GM19395 (cell line): ENCODE data around the gene COL4A4.

Source experiments
- ATAC-seq: cut with Tn5 transposase; IDR thresholded peaks from one replicate; pipeline ENCODE4 v1.9.1; 2021; ENCODE audit warnings: mild to moderate bottlenecking, moderate library complexity; ENCODE audit not compliant: unreplicated experiment

The COL4A4 gene

DNA sequence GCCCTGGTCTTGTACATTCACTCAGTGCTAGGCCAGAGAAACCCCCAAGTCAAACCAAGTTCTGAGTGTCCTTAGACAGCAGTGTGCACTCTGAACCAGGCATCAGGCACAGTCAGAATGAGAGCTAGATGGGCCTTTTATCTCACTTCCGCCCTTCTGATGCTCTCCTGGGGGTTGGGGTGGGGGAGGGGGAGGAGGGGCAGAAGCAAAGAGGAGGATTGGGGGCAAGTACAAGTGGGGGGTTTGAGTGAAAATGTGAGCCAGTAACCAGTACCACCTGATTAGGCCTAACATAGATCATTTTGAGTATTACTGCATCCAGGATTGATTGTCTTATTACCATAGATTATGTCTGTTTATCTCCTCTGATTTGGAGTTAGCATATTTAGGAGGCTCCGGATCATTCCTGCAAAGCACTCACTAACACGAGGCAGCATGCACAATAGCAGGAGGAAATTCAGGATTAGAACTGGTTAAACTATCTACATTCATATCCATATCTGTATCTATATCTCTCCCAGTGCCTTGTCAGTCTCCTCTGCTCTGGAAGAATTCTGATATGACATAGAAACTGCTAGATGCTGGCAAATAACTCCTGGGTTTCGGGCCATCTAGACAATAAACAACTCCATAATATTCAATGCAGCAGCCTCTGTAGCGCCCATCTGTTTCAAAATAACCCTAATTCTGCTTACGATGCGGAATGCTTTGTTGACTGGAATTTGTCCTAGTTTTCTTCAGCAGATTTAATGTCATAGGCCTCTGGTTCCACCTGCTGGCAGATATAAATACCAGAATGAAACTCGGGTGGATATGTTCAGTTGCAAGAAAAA, 179.0 kb downstream of the COL4A4 start:
- ATAC-seq: peak; percentile 98

DNA sequence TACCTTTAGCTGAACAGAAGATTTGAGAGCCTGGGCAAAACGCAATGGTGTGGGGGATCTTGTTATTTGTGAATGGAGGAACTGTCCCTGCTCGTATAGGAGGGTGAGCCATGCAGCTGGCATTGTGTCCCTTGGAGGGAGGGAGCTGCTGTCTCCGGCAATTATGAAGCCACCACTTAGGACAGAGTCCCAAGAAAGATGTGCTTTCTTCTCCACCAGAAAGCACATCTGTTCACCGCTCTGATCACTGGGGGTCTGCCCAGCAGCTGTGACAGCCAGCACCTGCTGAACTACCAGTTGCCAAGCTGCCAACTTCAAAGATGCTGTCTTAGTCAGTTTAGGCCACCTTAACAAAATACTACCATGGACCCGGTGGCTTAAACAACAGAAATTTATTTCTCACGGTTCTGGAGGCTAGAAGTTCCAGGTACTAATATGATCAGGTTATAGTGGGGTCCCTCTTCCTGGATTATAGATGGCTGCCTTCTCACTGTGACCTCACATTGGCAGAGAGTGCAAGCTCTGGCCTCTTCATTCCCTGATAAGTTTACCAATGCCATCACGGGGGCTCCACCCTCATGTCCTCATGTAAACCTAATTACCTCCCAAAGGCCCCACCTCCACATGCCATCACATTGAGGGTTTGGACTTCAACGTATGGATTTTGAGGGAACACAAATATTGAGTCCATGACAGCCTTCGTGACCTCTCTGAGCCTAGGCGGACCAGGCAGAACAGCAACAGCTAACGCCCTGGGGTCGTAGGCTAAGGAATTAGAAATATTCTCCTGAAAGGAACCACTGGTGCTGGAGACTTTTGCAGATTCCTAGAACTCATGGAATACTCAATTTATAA, 179.9 kb downstream of the COL4A4 start:
- peak; percentile 24 for ATAC-seq

DNA sequence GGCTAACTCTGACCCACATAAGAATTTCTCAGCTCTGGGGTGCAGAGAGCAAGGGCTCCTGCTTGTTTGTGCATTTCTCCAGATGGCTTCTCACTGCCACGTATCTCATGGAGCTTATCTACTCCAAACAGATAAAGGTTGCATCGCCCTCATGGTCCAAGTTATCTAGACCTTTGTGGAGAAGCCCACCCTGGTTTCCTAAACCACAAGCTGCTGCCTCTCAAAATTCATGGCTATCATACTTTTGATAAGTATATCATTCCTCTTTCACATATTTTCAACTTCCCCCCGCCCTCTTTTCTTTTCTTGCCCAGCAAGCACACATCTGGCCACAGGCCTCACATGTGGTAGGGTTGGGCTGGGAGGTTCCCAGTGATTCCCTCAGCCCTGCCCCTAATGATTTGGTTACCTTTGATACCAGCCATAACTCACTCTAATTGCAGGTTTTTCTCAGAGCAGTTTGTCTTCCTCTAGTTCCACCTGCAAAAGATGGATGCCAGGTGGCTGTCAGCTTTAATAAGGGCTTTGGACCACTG, 182.1 kb downstream of the COL4A4 start:
- ATAC-seq: no peak

DNA sequence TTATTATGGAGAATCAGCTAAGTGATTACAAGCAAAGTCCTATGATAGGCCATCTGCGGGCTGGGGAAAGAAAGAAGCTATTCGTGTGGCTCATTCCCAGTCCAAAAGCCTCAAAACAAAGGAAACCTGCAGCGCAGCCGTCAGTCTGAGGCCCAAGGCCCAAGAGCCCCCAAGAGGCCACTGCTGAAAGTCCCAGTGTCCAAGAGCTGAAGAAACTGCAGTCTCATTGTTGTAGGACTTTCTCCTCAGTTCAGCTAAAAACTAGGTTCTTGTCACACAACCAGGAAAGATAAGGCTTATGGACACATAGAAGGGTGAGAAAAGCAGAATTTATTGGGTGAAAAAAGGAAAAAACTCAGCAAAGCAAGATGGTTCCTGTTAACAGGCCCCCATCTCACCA, 185.0 kb downstream of the COL4A4 start:
- ATAC-seq: no peak

DNA sequence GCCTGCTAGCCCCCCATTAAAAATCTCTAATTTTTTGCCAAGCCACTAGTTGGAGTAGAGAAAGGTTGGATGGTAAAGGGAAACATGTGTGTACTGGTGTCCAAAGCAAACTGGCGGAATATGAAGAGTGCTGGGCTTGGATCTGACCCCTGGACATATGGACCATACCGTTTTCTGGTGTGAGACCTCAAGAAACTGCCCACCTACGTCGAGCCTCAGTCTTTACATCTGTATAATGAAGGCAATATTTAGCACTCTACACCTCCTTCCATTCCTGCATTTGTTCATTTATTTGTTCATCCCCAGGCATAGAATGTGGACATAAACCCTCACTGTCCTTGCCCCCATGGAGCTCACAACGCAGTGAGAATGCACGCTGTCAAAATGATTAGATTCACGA, 185.7 kb downstream of the COL4A4 start:
- ATAC-seq: no peak

DNA sequence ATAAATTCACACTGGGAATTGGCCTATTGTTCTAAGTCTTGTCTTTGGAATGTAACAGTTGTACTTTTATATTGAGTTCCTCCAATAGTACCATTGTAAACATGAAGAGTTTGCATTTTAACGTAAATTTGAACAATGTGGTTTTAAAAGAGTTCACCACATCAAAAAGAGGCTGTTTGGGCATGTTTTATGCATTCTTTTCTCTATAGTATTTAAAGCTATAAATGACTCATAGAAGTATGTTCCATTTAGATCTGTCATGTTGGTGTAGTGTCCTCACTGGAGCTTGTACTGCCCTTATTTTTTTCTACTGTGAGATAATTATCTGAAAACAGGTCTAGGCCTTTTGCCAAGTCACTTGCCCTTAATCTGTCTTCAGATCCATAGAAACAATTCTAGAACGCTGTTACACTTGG, 186.2 kb downstream of the COL4A4 start:
- no peak for ATAC-seq

DNA sequence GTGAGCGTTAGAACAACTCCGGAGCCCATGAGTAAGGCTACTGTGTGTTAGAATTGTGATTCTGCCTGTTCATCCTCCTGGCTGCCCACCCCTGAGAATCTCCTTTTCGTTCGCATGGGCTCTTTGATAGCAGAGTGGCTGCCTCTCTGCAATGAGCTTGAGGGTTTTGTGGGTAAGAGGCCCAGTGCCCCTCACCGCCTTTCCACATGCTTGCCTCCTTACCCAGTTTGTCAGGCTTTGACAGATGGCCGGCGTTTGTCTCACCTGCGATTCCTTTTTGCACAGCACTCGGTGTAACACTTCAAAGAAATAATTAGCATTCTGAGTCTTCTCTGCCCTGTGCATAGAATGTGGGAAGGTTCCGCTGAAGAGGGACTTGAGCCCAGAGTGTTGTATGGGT, 190.2 kb downstream of the COL4A4 start:
- no peak for ATAC-seq

DNA sequence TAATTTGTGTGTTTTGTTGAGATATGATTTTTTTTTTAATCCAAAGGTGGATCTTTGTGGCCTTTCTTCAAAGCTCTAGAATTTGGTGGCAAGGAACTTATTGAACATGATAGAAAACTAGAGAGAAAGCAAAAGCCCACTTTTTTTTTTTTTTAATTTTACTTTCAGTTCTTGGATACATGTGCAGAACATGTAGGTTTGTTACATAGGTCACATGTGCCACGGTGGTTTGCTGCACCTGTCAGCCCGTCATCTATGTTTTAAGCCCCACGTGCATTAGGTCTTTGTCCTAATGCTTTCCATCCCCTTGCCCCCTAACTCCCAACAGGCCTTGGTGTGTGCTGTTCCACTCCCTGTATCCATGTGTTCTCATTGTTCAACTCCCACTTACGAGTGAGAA, 192.2 kb downstream of the COL4A4 start:
- peak; percentile 53 for ATAC-seq

DNA sequence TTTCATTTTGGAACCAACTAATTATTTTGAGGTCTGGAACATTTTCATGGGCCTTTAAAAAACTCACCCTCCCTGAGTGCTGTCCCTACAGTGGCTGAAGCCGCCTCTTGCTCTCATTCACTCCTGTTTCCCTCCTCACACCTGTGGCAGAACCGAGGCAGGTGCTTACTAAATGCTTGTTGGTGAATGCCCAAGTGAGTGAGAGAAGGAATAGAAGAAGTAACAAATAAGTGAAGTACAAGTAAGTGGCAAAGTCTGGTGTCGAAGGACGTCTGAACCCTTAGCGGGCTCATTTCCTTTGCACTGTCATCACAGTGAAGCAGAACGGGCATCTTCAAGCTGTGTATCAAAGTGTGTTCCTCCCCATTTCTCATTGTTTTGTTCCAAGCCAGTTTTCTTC, 192.9 kb downstream of the COL4A4 start:
- peak; percentile 50 for ATAC-seq

DNA sequence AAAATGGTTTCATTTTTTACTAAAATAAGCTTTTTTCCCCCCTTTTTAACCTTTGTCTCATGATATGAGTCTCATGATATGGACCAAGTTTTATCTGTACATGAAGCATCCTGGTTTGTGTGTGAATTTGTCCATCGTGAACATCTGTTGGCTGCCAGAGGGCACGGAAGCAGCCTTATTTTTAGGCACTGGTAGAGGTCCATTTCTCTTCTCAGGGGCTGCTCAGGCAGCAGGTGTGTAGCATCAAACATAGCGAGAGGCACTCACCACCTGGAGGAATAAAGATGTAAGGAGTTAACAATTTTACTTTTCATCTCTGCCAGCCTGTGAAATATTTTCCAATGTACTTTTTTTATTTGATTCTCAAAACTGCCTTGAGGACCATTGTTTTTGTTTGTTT, 193.6 kb downstream of the COL4A4 start:
- peak; percentile 66 for ATAC-seq

DNA sequence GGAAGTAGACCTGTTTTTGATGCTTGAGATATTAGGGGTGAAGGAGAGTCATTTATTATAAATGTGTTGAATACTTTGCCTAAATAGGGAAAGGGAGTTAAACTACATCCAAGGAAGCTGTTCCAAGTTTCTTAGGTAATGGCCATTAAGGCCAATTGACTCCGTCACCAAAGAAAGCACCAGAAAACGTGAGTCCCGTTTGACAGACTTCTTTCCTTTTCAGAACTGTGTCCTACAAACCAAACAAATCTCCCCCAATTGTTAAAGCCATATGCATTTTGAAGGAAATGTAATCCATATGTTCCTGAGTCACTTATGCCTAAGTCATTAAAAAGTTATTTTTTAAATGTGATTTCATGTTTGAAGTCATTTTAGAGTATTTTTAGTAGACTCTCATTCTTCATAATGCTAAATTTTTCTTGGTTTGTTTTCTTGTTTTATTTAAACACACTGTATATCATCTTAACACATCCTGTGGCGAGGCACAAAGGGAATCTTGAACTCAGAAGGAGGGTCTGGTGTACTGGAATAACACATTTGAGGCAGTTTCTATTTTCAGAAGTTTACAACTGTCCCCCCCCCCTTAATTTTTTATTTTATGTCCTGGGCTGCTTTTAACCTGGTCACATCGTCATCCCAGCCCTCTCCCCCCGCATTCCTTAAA, 194.5 kb downstream of the COL4A4 start:
- ATAC-seq: no peak

DNA sequence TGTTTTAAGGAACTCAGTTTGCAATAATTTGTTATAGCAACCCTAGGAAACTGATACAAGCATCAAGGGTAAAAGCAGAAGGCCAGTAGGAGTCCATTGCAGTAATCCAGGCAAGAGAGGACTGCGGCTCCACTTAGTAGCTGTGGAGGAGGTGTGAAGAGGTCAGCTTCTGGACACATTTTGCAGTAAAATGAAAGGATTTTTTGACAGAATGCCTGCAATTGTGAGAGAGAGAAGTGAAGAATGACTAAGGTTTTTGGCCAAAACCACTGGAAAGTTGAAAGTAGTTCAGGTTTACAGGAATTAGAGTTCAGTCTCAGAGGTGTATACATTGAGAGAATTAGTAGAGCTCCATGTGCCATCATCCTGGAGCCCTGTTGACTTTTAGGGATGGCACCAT, 198.6 kb downstream of the COL4A4 start:
- ATAC-seq: no peak

DNA sequence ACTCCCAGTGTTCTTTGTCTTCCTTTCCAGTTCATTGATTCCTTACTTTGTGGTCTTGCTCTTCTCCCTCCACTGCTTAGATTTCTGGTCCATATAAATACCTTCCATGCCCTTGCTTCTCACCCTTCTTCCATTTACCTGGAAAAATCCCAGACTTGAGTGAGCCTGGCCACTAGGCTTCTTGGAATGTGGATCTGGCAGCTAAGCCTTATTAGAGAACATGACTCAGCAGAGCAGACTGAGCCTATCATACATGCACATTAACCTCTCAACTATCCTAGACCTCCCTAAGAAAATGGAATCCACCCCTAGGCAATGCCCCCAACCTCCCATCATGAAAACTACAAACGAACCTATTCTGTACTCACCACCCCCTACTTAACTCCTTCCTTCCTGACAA, 200.5 kb downstream of the COL4A4 start:
- no peak for ATAC-seq

DNA sequence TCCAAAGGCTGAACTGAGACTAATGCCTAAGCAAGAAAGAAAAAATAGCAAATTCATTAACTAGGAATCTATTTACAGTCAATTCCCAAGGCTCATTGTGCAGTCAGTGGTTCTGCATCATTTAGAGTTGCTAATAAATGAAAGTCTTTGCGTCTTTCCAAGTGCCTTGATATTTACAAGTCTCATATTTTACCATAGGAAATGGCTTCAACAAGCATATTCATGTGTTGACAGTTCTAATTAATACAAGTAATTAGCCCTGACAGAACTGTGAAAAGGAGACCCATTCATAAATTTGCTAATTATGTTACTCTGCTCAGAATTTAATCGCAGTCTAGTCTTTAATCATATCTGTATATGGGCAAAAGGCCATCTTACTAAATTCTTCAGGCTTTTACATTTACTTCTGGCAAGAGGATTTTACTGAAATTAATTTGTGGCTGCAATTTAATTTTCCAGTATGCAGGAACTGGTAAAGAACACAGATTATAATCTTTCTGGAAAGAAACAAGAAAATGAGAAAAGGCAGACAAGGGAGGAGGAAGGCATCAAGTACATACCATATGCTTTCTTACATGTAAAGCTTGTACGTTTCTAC, 201.7 kb downstream of the COL4A4 start:
- ATAC-seq: no peak

DNA sequence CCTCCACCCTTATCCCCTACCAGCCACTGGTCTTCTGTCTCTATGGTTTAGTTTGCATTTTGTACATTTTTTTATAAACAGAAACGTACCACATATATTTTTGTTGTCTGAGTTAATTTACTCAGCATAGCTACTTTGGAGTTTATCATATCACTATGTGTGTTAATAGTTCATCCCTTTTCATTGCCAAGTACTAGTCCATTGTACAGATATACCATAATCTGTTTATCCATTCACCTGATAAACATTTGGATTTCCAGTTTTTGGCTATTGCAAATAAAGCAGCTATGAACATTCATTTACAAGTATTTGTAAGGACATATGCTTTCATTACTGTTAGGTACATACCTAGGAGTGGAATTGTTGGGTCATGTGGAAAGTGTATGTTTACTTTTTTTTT, 204.6 kb downstream of the COL4A4 start:
- ATAC-seq: no peak

DNA sequence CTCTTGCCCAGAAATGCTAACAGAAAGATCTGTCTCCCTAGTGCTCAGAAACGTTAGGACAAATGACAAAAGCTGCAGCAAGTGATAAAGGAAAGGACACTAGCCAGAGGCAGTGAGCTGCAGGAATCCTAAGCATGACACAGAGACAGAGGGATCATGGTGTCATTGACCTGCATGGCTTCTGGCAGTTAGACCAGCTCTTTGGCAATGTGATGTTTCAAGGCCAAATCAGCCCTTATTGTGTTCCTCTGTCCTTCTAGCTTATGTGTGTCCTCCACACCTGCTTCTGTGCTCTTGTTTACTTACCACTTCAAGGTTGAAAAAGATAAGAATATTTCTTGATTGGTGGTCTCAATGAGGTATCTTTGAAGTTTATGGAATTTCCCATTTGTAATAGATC, 207.3 kb downstream of the COL4A4 start:
- no peak for ATAC-seq

DNA sequence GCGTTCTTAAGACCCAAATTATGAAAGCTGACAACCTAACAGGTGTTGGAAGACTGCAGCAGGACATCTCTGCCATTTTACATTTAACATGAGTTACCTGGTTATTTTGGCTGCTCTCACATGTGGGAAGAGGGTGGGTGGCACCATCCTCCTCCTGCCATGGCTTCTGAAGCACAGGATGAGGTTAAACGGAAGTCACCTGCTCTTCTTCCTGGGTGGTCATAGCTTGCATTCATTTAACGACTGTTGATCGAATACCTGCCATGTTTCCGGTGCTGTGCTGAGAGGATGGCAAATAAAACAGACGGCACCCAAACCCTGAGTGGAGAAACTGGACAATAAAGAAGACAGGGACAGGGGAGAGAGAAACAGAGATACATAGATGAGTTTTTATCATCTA, 210.2 kb downstream of the COL4A4 start:
- no peak for ATAC-seq

DNA sequence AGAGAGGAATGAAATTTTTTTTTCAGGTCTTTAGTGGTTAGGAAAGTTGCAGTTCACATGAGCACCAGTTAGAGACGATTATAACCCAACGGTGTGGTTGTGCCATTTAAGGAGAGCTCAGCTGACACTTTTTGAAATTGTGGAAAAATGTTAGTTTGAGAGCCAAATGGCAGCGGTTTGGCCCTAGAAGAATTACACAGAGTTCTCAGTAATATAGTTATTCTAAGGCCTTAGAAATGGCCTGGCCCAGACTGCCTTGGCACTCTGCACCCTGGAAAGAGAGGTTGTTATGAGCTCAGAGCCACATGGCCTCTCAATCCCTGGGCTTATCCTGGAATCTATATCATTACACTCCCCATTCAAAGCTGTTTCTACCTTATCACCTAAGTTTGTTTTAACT, 210.8 kb downstream of the COL4A4 start:
- no peak for ATAC-seq
